HG02981 (cell line): Measurements from ENCODE around the gene CBX2.
A peak's percentile ranks its signal among the peaks of the same experiment; 100 is the strongest.

Source experiments
- ATAC-seq: cut with Tn5 transposase; IDR thresholded peaks from one replicate; pipeline ENCODE4 v1.9.1; 2021; ENCODE audit warnings: mild to moderate bottlenecking, moderate library complexity; ENCODE audit not compliant: unreplicated experiment

The CBX2 gene

GRCh38 chr17:79799174-79799537 lies 21.2 kb downstream of the CBX2 start:
- ATAC-seq, result no peak

- no peak for ATAC-seq
Observed at GRCh38 chr17:79799538-79800324, 21.8 kb downstream of the CBX2 start.

GRCh38 chr17:79800325-79801155 lies 22.6 kb downstream of the CBX2 start:
- ATAC-seq, result no peak

DNA sequence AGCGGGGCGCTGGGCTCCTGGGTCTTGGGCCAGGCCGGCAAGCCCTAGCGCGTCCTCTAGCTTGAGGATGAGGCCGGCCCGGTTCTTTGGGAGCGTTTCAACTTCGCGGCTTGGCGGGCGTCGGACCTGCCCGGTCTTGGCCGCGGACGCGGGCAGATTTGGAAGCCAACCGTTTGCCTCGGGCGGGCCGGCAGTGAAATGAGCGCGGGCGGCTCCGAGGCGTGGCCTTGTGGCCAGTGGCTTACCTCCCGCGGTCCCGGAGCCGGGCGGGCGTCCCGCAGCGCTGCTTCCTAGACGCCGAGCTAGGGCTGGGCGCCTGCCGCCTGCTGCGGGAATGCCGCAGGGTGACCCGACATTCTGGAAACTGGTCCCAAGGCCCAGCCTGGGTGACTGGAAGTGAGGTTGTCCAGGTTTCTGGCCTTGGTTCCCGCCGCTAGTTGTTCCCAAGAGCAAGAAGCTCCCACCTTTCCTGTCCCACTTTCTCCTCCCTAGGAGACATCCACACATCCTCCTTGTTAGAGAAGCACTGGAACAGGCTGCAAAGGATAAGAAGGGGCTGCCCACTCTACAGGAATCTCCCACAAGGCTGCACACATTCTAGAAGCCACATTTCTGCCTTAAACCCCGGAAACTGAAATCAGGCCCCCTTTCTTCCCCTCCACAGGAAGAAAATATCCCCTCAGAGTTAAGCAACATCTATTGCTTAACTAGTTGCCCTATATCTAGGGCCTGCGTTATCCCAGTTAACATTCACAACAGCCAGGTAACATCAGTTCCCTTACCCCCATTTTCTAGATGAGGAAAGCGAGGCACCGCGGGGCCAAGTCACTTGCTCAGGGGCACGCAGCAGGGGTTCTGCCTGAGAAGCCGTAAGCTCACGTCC lies 23.4 kb downstream of the CBX2 start:
- ATAC-seq, result no peak

GRCh38 chr17:79802039-79802735 lies 24.2 kb downstream of the CBX2 start:
- no peak for ATAC-seq

DNA sequence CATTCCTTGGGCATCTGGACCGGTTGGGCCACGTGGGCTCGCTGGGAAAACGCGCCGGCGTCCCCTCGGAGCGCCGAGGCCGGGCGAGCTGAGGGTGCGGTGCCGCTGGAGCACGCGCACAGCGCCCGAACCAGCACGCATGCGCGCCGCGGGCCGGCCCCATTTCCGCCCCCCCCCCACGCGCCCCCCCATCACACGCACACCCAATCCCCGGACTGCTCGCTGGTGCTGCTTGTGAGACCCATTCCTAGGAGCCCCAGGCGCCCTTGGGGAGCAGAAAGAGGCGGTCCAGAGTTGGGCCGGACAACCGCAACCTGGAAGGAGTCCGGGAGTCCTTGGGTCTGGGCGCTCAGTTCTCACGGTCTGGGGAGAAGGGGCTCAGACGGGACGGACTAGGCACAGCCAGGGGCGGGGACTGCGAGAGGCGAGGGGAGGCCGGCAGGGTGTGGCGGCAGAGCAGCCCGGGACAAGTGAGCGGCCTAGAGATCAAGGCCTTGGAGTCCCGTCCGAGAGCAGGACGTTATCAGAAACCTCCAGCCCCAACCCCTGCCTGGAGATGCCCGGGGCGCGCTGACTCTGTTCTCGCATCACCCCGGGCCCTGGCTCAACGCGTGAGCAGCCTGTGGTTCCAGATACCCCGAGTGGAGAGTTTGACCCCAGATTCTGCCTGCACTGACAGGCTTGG lies 24.9 kb downstream of the CBX2 start:
- no peak for ATAC-seq

DNA sequence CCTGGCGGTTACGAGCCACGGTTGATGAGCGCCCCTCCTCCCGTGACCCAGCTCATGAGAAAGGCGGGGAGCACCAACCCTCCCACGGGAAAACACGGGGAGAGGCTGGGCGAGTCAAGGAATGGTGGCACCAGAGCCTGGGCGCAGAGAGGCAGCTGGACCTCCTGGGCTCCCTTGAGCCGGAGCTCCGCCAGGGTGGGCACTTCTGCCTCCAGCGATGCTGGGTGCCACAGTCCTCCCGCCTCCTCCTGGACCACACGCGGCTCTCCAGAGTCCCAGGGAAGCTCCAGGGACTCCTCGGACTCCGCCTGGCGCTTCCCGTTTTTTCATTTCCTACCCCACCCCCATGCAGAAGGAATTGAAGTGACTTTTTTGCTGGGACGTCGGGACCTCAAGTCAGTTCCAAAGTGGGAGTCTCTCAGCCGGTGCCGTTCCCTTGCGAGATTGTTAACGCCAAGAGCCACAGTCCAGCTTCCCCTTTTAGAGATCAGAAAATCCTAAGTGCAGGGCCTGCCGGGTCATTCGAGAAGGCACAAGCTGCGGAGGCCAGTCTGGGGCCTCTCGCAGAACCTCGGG lies 25.6 kb downstream of the CBX2 start:
- ATAC-seq, result no peak

- ATAC-seq, result peak; percentile 65
Observed at GRCh38 chr17:79803997-79804855, 26.3 kb downstream of the CBX2 start.

- ATAC-seq, result no peak
Observed at GRCh38 chr17:79804856-79805696, 27.1 kb downstream of the CBX2 start.

GRCh38 chr17:79806446-79806760 lies 28.5 kb downstream of the CBX2 start:
- ATAC-seq, result no peak

DNA sequence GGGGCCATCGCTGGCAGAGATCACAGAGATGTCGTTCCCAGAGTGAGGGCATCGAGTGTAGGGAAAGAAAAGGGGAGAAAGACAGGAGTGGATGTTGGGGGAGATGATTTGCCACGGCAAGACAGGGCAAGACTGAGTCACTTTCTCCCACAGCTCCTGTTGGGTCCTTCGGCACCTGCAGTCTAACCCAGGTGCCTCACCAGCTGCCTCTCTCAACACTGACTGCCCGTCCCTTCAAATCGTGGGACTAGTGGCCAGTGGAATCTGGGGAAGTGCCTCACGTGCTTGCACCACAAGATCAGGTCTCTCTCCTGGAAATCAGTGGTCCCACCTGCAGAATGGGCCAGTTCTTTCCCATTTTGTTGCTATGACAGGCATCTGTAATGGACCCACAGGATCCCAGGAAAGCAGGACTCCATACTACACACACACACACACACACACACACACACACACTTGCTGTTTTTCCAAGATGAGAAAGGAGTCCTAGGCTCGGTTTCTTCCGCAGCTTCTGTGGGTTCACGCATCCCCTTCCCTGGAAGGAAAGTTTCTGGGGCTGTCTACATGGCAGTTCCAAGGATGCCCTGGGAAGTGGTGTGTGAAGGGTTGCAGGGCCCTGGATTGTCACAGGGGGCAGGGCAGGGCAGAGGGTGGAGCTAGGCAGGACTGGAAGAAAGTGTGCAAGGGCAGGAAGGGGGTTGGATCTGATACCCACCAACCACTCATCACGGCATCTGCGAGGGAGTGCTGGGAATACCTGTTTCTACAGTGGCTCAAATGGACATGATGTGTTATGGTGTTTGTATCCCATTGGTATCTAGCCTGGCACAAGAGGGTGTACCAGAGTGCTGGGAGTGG lies 29.1 kb downstream of the CBX2 start:
- no peak for ATAC-seq

DNA sequence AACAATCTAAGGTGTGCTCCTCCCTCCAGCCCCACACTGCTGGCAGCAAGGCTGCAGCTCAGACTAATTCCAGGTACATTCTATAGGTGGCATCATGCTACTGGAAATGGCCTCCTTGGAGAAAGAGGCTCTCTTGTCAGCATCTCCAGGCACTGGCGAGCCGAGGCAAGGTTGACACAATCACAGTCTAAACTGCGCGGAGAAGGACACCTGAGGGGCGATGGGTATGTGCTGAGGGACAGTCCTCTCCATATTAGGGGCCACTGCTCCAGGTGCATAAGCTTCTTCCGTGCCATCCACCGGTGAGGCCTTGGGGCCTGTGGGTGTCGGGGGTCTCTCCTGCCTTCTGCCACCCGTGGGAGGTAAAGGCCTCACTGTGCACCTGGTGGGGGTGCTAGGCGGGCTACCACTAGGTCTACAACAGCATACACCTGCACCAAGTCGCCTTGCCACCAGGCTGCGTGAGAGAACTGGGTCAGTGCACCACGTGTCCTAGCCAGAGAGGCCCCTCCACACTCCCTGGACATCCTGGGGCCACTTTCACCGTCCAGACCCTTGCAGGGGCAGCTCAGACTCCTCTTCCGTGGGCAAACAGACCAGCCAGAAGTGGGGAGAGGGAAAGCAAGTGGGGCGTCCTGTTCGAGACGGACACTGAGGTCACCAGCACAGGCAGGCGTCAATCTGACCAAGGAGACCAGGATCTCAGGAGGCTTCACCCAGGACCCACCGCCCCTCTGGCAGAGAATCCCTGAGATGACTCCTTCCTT lies 31.0 kb downstream of the CBX2 start:
- ATAC-seq, result no peak

DNA sequence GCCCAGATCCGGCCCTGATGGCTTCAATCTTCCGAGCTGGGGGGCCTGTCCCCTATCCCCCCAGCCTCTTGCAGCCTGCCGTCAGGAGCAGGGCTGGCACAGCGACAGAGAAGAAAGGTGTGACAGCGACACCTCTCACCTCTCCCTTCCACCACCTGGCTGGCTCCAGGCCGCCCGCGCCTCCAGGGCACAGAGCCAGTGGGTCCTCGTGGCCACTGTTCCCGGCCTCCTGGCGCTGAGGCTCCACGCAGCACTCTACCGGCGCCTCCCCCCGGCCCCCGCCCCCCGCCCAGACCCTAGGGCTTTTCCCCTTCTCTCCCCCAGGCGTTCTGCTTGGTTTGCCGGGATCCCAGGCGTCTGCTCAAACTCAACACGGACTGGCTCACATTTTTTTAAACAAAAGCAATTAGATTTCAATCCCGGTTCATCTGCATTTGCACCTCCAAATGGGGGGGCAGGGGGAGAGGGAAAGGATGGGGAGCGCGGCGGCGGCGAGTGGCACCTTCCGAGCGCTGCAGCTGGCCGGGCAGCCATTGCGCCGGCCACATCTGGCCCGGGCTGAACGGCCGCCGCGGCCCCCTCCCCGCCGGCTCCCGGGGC lies 31.7 kb downstream of the CBX2 start:
- ATAC-seq, result no peak

DNA sequence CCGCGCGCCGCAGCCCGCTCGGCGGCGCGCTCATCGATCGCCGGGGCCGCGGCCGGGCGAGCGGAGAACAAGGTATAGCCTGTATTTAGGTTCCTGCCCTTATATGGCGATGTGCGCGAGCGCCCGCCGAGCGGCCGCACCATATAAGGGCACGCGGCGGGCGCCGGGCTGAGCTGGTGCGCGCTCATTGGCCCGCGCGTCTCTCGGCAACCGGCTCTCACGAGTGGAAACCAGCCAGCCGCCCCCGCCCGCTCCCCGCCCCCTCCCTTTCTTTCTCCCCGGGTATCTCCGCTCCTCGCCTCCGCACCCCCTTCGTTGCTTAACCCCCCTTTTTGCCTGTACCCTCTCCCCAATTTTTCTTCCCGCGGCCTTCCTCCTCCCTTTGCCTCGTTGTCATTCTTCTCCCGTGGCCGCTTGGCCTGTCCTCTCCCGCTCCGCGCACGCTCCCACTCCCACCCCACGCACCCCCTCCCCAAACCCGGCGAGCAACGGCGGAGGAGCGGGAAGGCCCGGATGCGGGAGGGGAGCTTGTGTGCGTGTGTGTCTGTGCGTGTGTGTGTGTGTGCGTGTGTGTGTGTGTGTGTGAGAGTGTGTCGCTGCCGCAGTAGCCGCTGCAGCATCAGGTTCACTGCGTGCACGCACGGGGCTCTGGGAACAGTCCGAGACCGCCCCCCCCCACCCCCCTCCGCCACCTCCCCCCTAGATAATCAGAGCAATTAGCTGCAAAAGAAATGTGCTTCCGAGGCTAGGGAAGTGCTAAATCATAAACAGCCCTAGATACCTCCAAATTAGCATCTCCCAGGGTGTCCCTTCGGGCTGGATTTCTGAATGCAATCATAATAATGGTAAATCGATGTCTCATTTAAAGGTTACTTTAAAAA lies 32.4 kb downstream of the CBX2 start:
- peak; percentile 87 for ATAC-seq
